AG09319 (cell line): Measurements from ENCODE around the gene FAM120B.
"Not testable (repeated sequence)": the region's sequence is repeated elsewhere in the genome, so short reads cannot be mapped to it uniquely, and the experiment has no call there.

ENCODE experiments used
- DNase-seq: peaks from one replicate; pipeline ENCODE4 v3.0.0-alpha.2; 2010; ENCODE audit warnings: low read depth; ENCODE audit errors: extremely low read depth
- CTCF ChIP-seq: IDR thresholded peaks from 2 replicates; pipeline ENCODE4 v1.5.1; 2011; ENCODE audit warnings: low read depth, mild to moderate bottlenecking, inconsistent platforms, low read length, moderate library complexity

FAM120B gene

GRCh38 chr6:170329321-170329720, 22.8 kb downstream of the FAM120B start:
- no peak for TF ChIP-seq CTCF
- DNase-seq = no peak

GRCh38 chr6:170335199-170335598, 28.6 kb downstream of the FAM120B start:
- DNase-seq = not testable (repeated sequence)

GRCh38 chr6:170344631-170345576, 38.3 kb downstream of the FAM120B start:
- no peak for TF ChIP-seq CTCF
- no peak for DNase-seq

- DNase-seq = no peak
- no peak for TF ChIP-seq CTCF
Observed at GRCh38 chr6:170345662-170346061, 39.1 kb downstream of the FAM120B start.

- no peak for DNase-seq
Observed at GRCh38 chr6:170346649-170347048, 40.1 kb downstream of the FAM120B start.

GRCh38 chr6:170347091-170347490, 40.5 kb downstream of the FAM120B start:
- TF ChIP-seq CTCF = no peak
- DNase-seq = no peak

More at GRCh38 chr6:170346649-170347048, 40.1 kb downstream of the FAM120B start:
- no peak for TF ChIP-seq CTCF

- DNase-seq = no peak
Observed at GRCh38 chr6:170347975-170348374, 41.4 kb downstream of the FAM120B start.

GRCh38 chr6:170351456-170351855, 44.9 kb downstream of the FAM120B start:
- DNase-seq = not testable (repeated sequence)

More at GRCh38 chr6:170347975-170348374, 41.4 kb downstream of the FAM120B start:
- TF ChIP-seq CTCF = no peak

- DNase-seq = not testable (repeated sequence)
Observed at GRCh38 chr6:170355190-170355589, 48.6 kb downstream of the FAM120B start.
